Psoas muscle (tissue), 8 donors: ENCODE data around the gene ERICH6. TPM values are rescaled to one million over a fixed set of nuclear protein-coding genes. Genes with fewer than 3 reads are reported as not detected.

ENCODE experiments used
- ATAC-seq, 4 donors: fragments of 200-7000 bp; cut with Tn5 transposase; one replicate each; pipeline ENCODE4 v1.9.1; 2020; ENCODE audit warnings: moderate library complexity in 3 of 4, mild to moderate bottlenecking in 2 of 4
- DNase-seq, 2 donors: peaks; one replicate each; pipeline ENCODE4 v3.0.0-alpha.2; 2020
- H3K27ac ChIP-seq: fragments of 200-600 bp; one replicate; pipeline ENCODE4 v1.8.0; 2022
- H3K27me3 ChIP-seq, 3 donors: fragments of 200-600 bp in 1 of 3; one replicate each; pipeline versions ENCODE4 v1.6.1 to v1.8.0; 2013 to 2022; ENCODE audit warnings: low read length in 2 of 3, mild to moderate bottlenecking in 2 of 3, moderate library complexity in 1 of 3; ENCODE audit not compliant: insufficient read depth in 3 of 3
- H3K36me3 ChIP-seq, 2 donors: fragments of 200-600 bp in 1 of 2; one replicate each; pipeline versions ENCODE4 v1.6.1 to v1.8.0; 2013 to 2022; ENCODE audit warnings: low read depth in 1 of 2, mild to moderate bottlenecking in 1 of 2, moderate library complexity in 1 of 2; ENCODE audit not compliant: insufficient read depth in 1 of 2
- H3K4me1 ChIP-seq: fragments of 200-600 bp; one replicate; pipeline ENCODE4 v1.8.0; 2022
- H3K4me3 ChIP-seq: fragments of 200-600 bp; one replicate; pipeline ENCODE4 v1.8.0; 2022; ENCODE audit warnings: mild to moderate bottlenecking
- H3K9me3 ChIP-seq: fragments of 200-600 bp; one replicate; pipeline ENCODE4 v1.8.0; 2022
- WGBS, 3 donors: extraction: QIAGEN DNeasy Blood & Tissue Kit; methylation state at CpG; one replicate each; pipeline versions ENCODE4 v1.1.6 to v1.1.7; 2013; 5-methylcytosine and 5-hydroxymethylcytosine counted together
- intact Hi-C, 2 donors: fragments of 100-400 bp; cut with DNase I; formaldehyde crosslinking; loops; one replicate each; pipeline versions ENCODE4 v1.11.0 to v1.14.2; 2022
- polyA plus RNA-seq, 3 donors: library from polyadenylated mRNA; stranded (reverse); fragments of 200-250 nt; gene quantifications; one replicate each; pipeline ENCODE4 v1.2.3, GENCODE V29; 2013
- total RNA-seq, 4 donors: library from RNA; stranded (reverse); fragmentation: NEBNext Ultra II Directional in 2 of 4; extraction: Animal tissue kit (Norgen Biotek cat#: 25700) in 2 of 4; gene quantifications; one replicate each; pipeline versions ENCODE4 v1.2.1 to v1.2.4, GENCODE V29; 2021 to 2023
- TF ChIP-seq, protein P1 (sequence below): fragments of 200-600 bp; IDR thresholded peaks from one replicate; pipeline ENCODE4 v1.8.0; 2022; ENCODE audit warnings: antibody characterized with exemption
- donor health status: healthy with polysubstance abuse.
- donor health status: DM: no; HTN: no; CAD: no; lungs with moderate emphysema.
- donor health status: Bipolar disorder and iron deficiency.
- donor health status: healthy.
- donor health status: DM: yes; HTN: yes; CAD: no.
- donor health status: DM: no; HTN: no; CAD: no.
- donor health status: DM: no; HTN: no; CAD: no.
- donor health status: DM: yes; HTN: yes; CAD: no.

ERICH6 gene
- total and polyA plus RNA-seq, 7 donors, result not detected

DNA sequence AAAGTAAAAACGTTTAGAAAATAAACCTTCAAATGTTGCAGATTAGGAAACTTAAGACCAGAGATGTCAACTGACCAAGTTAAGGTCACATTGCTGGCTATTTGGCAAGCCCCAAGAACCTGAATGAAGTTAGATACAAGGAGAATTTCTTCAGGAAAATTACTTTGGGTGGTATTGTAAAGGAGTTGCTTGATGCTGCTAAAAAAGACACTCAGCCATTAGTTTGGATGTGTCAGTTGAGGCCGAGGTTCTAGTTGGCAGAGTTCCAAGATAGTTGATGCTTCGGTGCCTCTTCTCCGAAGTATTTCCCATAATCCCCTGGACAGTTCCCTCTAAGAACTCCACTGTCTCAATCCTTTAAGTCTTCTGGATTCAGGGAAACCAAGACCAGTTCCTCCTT lies 35.0 kb upstream of the ERICH6 start:
- TF ChIP-seq, protein P1, sequence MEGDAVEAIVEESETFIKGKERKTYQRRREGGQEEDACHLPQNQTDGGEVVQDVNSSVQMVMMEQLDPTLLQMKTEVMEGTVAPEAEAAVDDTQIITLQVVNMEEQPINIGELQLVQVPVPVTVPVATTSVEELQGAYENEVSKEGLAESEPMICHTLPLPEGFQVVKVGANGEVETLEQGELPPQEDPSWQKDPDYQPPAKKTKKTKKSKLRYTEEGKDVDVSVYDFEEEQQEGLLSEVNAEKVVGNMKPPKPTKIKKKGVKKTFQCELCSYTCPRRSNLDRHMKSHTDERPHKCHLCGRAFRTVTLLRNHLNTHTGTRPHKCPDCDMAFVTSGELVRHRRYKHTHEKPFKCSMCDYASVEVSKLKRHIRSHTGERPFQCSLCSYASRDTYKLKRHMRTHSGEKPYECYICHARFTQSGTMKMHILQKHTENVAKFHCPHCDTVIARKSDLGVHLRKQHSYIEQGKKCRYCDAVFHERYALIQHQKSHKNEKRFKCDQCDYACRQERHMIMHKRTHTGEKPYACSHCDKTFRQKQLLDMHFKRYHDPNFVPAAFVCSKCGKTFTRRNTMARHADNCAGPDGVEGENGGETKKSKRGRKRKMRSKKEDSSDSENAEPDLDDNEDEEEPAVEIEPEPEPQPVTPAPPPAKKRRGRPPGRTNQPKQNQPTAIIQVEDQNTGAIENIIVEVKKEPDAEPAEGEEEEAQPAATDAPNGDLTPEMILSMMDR, result no peak
- no peak for ATAC-seq
- DNase-seq, result no peak
- Histone ChIP-seq H3K4me3 (no peak overlapping the region), H3K9me3 (no peaks in the 10 kb centered on the region), H3K27me3 (no peaks in the 10 kb centered on the region), H3K4me1 (peaks cover 15% of the 10 kb centered on the region), H3K36me3 (peaks cover 0 to 21% of the 10 kb centered on the region in 2 donors), H3K27ac (no peak overlapping the region)
- WGBS, 3 donors, result 46 to 49% (median 47%) methylated on average over 4 of the region's 4 CpGs
- intact Hi-C loops, result no loop called here

DNA sequence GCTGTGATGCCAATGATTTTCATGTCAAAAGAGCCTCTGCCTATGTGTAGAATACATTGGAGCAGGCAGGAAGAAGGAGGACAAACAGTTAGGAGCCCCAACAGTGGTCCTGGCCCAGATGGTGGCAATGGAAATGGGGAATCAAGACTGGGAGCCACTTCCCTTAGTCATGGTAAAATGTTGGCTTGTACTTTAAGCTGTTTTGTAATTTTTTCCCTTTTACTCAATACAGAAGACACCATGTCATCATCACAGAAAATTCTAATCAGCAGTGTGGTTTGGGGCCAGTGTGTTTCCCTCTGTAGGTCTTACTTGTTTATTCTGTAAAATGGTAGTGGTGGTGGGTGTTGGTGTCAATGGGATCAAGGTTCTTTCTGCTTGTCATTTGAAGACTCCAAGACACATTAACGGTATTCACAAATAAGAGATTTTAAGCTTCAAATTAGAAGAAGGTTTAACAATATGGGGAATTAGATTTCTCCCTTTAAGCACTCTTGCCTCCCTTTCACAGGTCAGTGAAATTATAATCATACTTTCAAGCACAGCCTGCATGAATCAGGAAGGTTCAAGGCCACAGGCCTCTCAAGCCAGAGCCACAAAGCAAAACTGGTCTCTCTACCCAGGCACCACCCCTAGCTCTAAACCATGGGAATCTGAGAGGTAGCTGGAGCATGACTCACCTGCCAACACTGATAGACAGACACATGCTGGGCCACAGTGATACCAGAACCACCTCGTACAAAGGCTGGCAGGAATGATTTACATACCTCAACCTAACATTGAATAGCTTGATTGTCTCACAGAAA lies 34.4 kb upstream of the ERICH6 start:
- ATAC-seq, result peak; percentile 38 to 77 (median 55)
- WGBS, 3 donors, result 76 to 89% (median 84%) methylated on average over 2 of the region's 2 CpGs
- Histone ChIP-seq H3K9me3 (no peaks in the 10 kb centered on the region), H3K27ac (no peak overlapping the region), H3K27me3 (no peaks in the 10 kb centered on the region), H3K36me3 (peaks cover 0 to 21% of the 10 kb centered on the region in 2 donors), H3K4me3 (no peak overlapping the region), H3K4me1 (peaks cover 10% of the 10 kb centered on the region)
- TF ChIP-seq, protein P1, result no peak
- no peak for DNase-seq
- intact Hi-C loops, result no loop called here

DNA sequence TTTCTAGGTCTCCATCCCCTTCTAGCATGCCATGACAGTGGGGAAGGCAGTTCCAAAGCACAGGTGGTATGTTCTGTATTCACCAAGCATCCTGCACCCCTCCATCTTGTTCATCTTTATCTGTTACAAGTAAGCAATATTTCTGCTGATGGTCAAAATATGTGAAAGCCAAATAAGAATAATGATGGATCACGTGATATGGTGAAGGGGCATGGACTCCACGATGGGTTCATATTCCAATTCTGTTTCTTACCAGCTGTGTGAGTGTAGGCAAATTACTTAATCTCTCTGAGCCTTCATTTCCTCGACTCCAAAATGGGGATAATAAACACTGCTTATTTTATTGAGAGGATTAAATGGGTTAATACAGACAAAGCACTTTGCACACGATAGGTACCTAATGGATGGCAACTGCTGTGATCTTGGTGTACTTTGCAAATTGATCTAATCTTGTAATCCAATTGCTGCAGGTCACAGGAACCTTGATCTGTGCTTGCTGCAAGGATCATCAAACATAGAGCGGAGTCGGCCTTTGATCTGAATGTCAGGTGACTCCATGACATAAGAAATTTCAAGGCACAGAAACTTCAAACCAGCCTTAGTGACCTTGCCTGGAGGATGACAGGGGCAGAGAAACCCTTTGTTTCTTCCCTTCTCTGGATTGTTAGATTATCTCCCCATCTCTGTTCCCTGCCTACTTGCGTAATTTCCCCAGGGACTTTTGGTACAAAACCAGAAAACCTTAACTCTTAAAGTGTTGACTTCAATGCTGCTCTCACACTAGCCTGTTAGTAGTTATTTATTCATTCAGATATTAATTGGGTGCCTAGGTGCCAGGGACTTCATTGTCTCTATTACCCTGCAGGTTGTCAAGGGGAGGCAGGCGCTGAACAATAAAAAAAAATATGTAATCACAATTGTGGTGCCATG lies 33.4 kb upstream of the ERICH6 start:
- H3K27me3 ChIP-seq, result no peaks in the 10 kb centered on the region
- H3K9me3 ChIP-seq, result no peaks in the 10 kb centered on the region
- ATAC-seq, result peak in 1 of 4 donors; percentile 55
- TF ChIP-seq, protein P1, result no peak
- no peak overlapping the region for H3K4me3 ChIP-seq
- H3K4me1 ChIP-seq, result peaks cover 10% of the 10 kb centered on the region
- intact Hi-C loops, result no loop called here
- 66 to 74% (median 68%) methylated on average over 8 of the region's 8 CpGs for WGBS, 3 donors
- H3K27ac ChIP-seq, result no peak overlapping the region
- peaks cover 0 to 17% of the 10 kb centered on the region in 2 donors for H3K36me3 ChIP-seq
- DNase-seq, result no peak

DNA sequence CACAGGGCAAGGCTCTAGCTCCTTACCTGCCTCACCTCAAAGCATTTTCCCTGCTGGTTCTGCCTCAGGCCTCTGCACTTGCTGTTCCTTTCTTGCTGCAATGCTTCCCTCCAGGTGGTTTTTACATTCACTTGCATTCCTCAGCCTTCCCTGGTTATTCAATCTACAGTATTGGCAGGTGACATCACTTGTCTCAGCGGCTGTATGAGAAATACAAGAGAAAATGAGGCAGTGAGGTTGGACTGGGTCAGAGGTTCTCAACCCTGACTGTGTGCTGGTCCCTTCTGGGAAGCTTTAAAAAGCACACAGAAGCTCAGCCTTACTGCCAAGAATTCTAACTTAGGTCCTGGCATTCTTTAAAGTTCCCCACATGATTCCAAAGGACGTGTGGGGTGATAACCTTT lies 32.6 kb upstream of the ERICH6 start:
- H3K36me3 ChIP-seq, result peaks cover 0 to 8% of the 10 kb centered on the region in 2 donors
- intact Hi-C loops, result no loop called here
- no peaks in the 10 kb centered on the region for H3K9me3 ChIP-seq
- ATAC-seq (no peak), DNase-seq (no peak)
- peaks cover 10% of the 10 kb centered on the region for H3K4me1 ChIP-seq
- no peaks in the 10 kb centered on the region for H3K27me3 ChIP-seq
- no peak overlapping the region for H3K27ac ChIP-seq
- TF ChIP-seq, protein P1, result no peak
- H3K4me3 ChIP-seq, result no peak overlapping the region
- 22 to 24% (median 22%) methylated on average over 2 of the region's 2 CpGs for WGBS, 3 donors
